ENCODE results near the gene CYP1A2. TPM values are rescaled to one million over a fixed set of nuclear protein-coding genes. Genes with fewer than 3 reads are reported as not detected.
A peak's percentile ranks its signal among the peaks of the same experiment; 100 is the strongest.

The CYP1A2 gene
- total RNA-seq, 3 donors from 2014 or later = not detected

DNA sequence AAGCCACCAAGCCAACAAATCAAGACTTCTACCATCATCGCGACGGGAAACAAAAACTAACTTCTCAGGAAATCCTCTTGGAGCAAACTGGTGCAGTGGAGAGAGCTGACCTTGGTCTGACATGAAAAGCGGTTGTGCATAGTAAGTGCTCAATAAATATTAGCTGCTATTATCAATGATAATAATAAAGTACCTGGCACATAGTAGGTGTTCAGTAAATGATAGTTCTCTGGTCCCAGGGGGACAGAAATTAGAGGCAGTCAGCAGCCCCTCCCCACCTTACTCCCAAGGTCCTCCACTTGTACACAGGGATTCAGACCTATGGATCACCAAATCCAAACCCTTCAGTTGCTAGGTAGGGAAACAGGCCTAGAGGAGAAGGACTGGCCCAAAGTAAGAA is 27.2 kb downstream of the CYP1A2 start:
- no peak overlapping the region for H3K4me3 ChIP-seq
- intact Hi-C loops (cut with DNase I; ENCODE audit: low total_unique reads) = loop anchor here (10.0 kb wide), 1 partner anchor 179 kb away; the partner anchor contains the start of gene RPP25
- no peaks in the 10 kb centered on the region for H3K9me3 ChIP-seq
- H3K4me1 ChIP-seq = peaks cover 0 to 5% of the 10 kb centered on the region in 2 donors
- no peak overlapping the region for H3K27ac ChIP-seq
- TF ChIP-seq, protein P1, sequence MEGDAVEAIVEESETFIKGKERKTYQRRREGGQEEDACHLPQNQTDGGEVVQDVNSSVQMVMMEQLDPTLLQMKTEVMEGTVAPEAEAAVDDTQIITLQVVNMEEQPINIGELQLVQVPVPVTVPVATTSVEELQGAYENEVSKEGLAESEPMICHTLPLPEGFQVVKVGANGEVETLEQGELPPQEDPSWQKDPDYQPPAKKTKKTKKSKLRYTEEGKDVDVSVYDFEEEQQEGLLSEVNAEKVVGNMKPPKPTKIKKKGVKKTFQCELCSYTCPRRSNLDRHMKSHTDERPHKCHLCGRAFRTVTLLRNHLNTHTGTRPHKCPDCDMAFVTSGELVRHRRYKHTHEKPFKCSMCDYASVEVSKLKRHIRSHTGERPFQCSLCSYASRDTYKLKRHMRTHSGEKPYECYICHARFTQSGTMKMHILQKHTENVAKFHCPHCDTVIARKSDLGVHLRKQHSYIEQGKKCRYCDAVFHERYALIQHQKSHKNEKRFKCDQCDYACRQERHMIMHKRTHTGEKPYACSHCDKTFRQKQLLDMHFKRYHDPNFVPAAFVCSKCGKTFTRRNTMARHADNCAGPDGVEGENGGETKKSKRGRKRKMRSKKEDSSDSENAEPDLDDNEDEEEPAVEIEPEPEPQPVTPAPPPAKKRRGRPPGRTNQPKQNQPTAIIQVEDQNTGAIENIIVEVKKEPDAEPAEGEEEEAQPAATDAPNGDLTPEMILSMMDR (IDR thresholded peaks at IDR 0.05) = no peak
- TF ChIP-seq POLR2A (IDR thresholded peaks at IDR 0.05) (no peak), POLR2AphosphoS5 (IDR thresholded peaks at IDR 0.05) (no peak)
- H3K36me3 ChIP-seq = no peaks in the 10 kb centered on the region
- no peaks in the 10 kb centered on the region for H3K27me3 ChIP-seq
- DNase-seq (ENCODE audit: low spot score in 2 of 2) = no peak

DNA sequence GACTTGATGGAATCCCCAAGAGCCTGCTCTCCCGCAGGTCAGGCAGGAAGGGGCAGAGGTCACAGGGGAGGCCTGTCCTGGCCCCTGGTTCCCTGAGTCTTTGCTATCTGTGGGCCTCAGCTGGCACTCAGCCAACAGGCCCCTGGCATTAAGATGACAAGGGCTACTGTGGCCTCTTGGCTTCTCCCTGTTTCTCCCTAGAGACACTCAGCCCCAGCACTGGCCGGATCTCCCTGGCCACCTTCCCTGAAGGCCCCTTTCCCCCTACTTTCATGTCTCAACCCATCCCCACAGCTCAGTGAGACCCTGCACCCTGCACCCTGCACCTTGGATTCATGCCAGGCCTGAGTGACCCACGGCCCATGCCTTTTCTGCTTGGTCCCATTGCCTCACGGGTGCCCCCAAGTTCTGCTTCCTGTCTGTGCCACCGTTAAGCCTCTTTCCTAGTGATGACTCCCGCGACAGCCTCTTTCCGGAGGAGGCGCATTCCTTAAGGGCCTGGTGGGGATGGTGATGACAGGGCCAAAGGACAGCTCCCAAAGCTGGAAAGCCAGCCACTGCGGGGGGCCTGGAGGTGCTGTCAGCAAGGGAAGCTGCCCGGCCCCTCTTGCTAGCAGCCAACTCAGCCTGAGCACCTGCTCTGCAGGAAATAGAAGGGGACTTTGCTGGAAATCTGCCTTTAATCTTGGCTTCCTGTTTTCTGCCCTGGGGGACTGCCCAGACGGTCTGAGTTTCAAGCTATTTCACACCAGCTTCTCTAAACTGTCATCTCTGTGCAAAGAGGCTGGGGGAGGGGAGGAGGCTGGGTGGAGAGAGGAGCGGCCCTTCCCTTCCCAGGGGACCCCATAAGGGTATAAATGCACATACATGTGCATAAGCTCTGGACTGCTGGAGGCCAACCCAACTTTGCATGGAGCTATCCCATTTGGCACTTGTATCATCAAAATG is 28.4 kb downstream of the CYP1A2 start:
- TF ChIP-seq, protein P1 (IDR thresholded peaks at IDR 0.05) = no peak
- TF ChIP-seq POLR2AphosphoS5 (IDR thresholded peaks at IDR 0.05) (no peak), POLR2A (IDR thresholded peaks at IDR 0.05) (no peak)
- H3K27me3 ChIP-seq = no peaks in the 10 kb centered on the region
- DNase-seq (ENCODE audit: low spot score in 2 of 2) = no peak
- H3K9me3 ChIP-seq = no peaks in the 10 kb centered on the region
- H3K4me3 ChIP-seq = no peak overlapping the region
- peak overlapping the region in 1 of 2 donors; percentile 58 for H3K27ac ChIP-seq
- intact Hi-C loops (cut with DNase I; ENCODE audit: low total_unique reads) = loop anchor here (10.0 kb wide), 1 partner anchor 178 kb away; the partner anchor contains the start of gene RPP25
- H3K36me3 ChIP-seq = no peaks in the 10 kb centered on the region
- peaks cover 0 to 13% of the 10 kb centered on the region in 2 donors for H3K4me1 ChIP-seq

DNA sequence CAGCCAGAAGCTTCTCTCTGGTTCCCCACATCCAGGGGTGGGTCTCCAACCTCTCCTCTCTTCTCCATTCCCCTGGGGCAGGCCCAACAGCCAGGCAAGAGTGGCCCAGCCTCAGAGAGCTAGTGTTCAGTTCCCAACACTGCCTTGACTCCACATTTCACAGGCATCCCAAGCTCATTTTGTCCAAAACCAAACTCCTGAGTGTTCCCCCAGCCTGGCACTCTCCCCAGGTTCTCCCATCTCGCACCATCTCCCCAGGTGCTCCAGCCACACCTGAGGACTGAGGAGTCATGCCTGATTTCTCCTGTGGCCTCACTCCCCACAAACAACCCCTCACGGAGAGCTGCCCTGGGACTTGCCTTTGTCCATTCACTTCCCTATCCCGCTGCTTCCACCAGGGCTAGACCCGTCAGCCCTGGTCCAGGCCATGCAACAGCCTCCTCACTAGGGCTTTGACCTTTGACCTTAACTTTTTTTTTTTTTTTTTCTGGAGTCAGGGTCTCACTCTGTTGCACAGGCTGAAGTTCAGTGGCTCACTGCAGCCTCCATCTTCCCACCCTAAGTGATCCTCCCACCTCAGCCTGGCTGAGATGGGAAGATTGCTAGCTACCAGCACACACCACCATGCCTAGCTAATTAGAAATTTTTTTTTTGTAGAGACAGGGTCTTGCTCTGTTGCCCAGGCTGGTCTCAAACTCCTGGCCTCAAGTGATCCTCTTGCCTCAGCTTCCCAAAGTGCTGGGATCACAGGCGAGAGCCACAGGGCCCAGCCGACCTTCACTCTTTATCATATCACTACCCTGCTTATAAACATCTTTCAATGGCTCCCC is 29.3 kb downstream of the CYP1A2 start:
- H3K4me1 ChIP-seq = peaks cover 1 to 14% of the 10 kb centered on the region in 2 donors
- no peak overlapping the region for H3K4me3 ChIP-seq
- H3K36me3 ChIP-seq = no peaks in the 10 kb centered on the region
- H3K9me3 ChIP-seq = no peaks in the 10 kb centered on the region
- peak overlapping the region in 1 of 2 donors; percentile 58 for H3K27ac ChIP-seq
- TF ChIP-seq POLR2A (IDR thresholded peaks at IDR 0.05) = no peak
- no peak for TF ChIP-seq POLR2AphosphoS5 (IDR thresholded peaks at IDR 0.05)
- TF ChIP-seq, protein P1 (IDR thresholded peaks at IDR 0.05) = no peak
- DNase-seq (ENCODE audit: low spot score in 2 of 2) = no peak
- intact Hi-C loops (cut with DNase I; ENCODE audit: low total_unique reads) = loop anchor here (10.0 kb wide), 1 partner anchor 177 kb away; the partner anchor contains the start of gene RPP25
- no peaks in the 10 kb centered on the region for H3K27me3 ChIP-seq

DNA sequence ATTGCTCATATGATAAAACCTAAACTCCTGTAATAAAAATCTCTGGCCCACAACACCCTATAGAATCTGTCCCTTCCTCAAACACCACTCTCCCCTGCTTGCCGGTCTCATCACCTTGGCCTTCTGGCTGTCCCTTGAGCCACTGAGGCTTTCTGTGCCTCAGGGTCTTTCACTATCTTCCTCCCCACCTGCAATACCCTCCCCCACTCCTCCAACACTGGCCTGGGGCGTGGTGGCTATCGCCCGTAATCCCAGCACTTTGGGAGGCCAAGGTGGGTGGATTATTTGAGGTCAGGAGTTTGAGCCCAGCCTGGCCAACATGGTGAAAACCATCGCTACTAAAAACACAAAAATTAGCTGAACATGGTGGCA is 29.9 kb downstream of the CYP1A2 start:
- H3K4me1 ChIP-seq = peaks cover 7 to 20% of the 10 kb centered on the region in 2 donors

More for the DNA sequence above, 29.9 kb downstream of the CYP1A2 start:
- no peak for TF ChIP-seq POLR2A (IDR thresholded peaks at IDR 0.05)
- TF ChIP-seq, protein P1 (IDR thresholded peaks at IDR 0.05) = no peak
- no peak for TF ChIP-seq POLR2AphosphoS5 (IDR thresholded peaks at IDR 0.05)
- intact Hi-C loops (cut with DNase I; ENCODE audit: low total_unique reads) = loop anchor here (10.0 kb wide), 1 partner anchor 176 kb away; the partner anchor contains the start of gene RPP25
- no peak for DNase-seq (ENCODE audit: low spot score in 2 of 2)
- no peaks in the 10 kb centered on the region for H3K36me3 ChIP-seq
- no peaks in the 10 kb centered on the region for H3K27me3 ChIP-seq
- H3K27ac ChIP-seq = no peak overlapping the region
- no peaks in the 10 kb centered on the region for H3K9me3 ChIP-seq
- H3K4me3 ChIP-seq = no peak overlapping the region
